Fibroblast of upper back skin (primary cell): ENCODE data around the gene LENG8.

Experiments
- DNase-seq: peaks from one replicate; pipeline ENCODE4 v3.0.0-alpha.2; 2013

LENG8 gene

GRCh38 chr19:54424201-54424600 lies 24.8 kb upstream of the LENG8 start:
- no peak for DNase-seq

- DNase-seq: no peak
These were observed 24.2 kb upstream of the LENG8 start for GRCh38 chr19:54424660-54425381.

GRCh38 chr19:54425382-54425723 lies 23.6 kb upstream of the LENG8 start:
- no peak for DNase-seq

- no peak for DNase-seq
These were observed 22.6 kb upstream of the LENG8 start for GRCh38 chr19:54426291-54426931.

- no peak for DNase-seq
These were observed 21.4 kb upstream of the LENG8 start for GRCh38 chr19:54427586-54427985.

- DNase-seq: no peak
These were observed 20.4 kb upstream of the LENG8 start for GRCh38 chr19:54428323-54429175.

- DNase-seq: no peak
These were observed 19.9 kb upstream of the LENG8 start for GRCh38 chr19:54429176-54429495.

- DNase-seq: no peak
These were observed 19.3 kb upstream of the LENG8 start for GRCh38 chr19:54429545-54430227.

GRCh38 chr19:54430306-54431254 lies 18.4 kb upstream of the LENG8 start:
- DNase-seq: peak; percentile 12

GRCh38 chr19:54431255-54431838 lies 17.7 kb upstream of the LENG8 start:
- DNase-seq: peak; percentile 39

GRCh38 chr19:54432144-54432738 lies 16.8 kb upstream of the LENG8 start:
- no peak for DNase-seq

- no peak for DNase-seq
These were observed 15.3 kb upstream of the LENG8 start for GRCh38 chr19:54433697-54434096.

GRCh38 chr19:54434112-54434872 lies 14.7 kb upstream of the LENG8 start:
- DNase-seq: no peak

GRCh38 chr19:54434873-54435214 lies 14.2 kb upstream of the LENG8 start:
- no peak for DNase-seq

GRCh38 chr19:54435551-54436016 lies 13.4 kb upstream of the LENG8 start:
- DNase-seq: no peak

GRCh38 chr19:54436031-54436523 lies 12.9 kb upstream of the LENG8 start:
- DNase-seq: no peak

- no peak for DNase-seq
These were observed 12.3 kb upstream of the LENG8 start for GRCh38 chr19:54436628-54437252.

- no peak for DNase-seq
These were observed 9.7 kb upstream of the LENG8 start for GRCh38 chr19:54439174-54439851.

GRCh38 chr19:54440641-54441040 lies 8.4 kb upstream of the LENG8 start:
- no peak for DNase-seq
